Measurements from ENCODE around the gene CALD1.

The CALD1 gene

GRCh38 chr7:134932707-134933370, 153.4 kb downstream of the CALD1 start:
- DNase-seq, result no peak

GRCh38 chr7:134933460-134934068, 154.1 kb downstream of the CALD1 start:
- DNase-seq, result no peak

- peak in 3 of 4 experiments; percentile 23 to 55 (median 37) for DNase-seq
Observed at GRCh38 chr7:134935701-134936100, 156.3 kb downstream of the CALD1 start.

GRCh38 chr7:134936893-134937510, 157.6 kb downstream of the CALD1 start:
- no peak for DNase-seq

DNA sequence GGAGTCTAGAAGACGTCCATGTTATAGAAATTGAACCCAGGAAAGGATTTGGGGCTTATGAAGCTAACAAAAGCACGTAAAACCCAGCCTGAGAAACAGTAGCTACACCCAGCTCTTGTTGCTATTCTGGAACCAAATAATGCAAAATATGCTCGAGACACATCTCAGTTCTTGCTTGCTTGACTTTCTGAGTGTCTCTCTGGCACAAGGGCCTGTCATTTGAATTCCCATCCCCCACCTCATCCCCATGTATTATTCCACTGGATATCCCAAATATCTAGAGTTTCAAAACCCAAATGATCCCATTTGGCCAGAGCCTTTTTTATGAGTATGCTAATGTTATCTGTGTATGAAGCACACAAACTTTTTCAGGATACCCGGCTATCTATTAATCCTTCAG, 158.7 kb downstream of the CALD1 start:
- no peak for DNase-seq

DNA sequence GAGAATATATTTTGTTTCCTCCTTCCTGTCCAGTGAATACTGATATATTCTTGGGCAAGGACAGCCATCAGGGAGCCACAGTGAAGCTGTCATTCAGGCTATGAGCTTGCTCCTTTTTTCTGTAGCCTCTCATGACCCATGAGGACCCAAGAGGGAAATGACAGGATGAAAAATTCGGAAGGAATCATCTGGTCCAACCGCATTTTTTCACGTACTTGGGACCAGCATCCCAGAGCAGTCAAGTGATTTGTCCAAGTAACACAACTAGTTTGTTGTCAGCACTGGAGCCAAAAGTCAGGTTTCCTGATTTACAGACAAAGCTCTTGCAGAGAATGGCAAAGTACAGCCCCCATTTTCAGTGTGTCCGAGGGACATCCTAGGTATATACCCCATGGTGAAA, 159.7 kb downstream of the CALD1 start:
- DNase-seq, result no peak

DNA sequence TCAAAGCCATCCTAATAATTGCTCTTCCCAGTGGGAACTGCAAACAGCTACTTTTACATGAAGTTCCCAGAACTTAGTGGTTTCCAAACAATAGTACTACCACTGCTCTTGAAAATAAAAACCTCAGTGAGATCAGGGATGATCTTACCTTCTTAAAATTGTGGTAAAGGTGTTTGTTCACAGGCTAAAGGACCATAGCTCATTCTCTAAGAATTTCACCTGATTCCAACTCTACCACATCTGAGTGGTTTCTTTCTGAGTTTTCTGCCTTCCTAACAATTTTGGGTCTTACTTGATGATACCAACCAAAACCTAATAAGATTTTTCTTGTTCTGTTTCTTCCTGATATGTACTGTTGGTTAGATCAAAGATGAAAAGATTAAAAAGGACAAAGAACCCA, 161.3 kb downstream of the CALD1 start:
- no peak for DNase-seq

GRCh38 chr7:134941185-134941900, 161.9 kb downstream of the CALD1 start:
- DNase-seq, result no peak

DNA sequence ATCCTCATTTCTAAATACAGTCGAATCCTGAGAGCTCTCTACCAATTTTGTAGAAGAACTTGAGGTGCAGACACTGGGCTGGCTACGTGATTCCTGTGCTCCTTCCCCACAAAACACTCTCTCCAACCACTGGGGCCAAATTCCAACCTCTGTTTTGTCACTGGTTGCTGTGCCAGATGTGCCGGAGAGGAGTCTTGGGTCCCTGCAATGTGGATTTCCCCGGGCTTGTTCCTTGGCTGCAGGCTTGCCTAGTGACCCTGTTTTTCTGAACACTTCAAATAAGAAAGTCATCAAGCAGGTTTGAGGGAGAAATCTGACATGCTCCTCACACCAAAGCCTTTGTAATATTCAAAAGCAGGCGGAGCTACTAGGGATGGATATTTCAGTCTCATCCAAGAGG, 162.5 kb downstream of the CALD1 start:
- DNase-seq, result no peak

- no peak for DNase-seq
Observed at GRCh38 chr7:134942690-134943466, 163.4 kb downstream of the CALD1 start.

GRCh38 chr7:134943785-134944400, 164.5 kb downstream of the CALD1 start:
- peak; percentile 24 to 62 (median 52) for DNase-seq

DNA sequence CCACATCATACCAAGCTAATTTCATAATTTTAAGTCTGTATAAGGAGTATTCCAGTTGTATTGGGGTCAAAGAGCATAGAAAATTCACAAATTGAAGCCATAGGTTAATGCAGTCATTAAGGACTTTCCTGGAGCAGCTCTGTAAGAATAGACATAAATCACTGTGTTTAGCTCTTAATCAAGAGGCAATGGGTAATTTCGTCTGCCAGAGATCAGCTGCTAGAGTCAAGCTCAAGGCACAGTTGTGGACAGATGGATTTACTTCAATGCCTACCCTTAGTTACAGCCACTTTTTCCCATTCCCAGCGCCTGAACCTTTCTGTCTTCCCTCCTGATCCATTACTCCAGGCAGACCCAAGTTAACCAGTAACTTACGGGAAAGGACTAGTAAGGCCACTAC, 166.3 kb downstream of the CALD1 start:
- DNase-seq, result no peak

GRCh38 chr7:134946260-134946659, 166.8 kb downstream of the CALD1 start:
- DNase-seq, result peak; percentile 20 to 57 (median 38)

DNA sequence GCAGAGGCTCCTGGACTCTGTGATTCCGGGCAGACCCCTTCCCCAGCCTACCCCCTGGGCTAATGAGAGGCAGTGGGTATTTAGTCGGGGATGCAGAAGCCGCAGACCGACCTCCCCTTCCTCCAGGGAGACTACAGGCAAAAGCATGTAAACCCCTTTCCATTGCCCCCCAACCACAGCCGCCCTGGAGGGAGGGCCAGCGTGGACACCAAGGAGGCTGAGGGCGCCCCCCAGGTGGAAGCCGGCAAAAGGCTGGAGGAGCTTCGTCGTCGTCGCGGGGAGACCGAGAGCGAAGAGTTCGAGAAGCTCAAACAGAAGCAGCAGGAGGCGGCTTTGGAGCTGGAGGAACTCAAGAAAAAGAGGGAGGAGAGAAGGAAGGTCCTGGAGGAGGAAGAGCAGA, 167.9 kb downstream of the CALD1 start:
- no peak for DNase-seq

DNA sequence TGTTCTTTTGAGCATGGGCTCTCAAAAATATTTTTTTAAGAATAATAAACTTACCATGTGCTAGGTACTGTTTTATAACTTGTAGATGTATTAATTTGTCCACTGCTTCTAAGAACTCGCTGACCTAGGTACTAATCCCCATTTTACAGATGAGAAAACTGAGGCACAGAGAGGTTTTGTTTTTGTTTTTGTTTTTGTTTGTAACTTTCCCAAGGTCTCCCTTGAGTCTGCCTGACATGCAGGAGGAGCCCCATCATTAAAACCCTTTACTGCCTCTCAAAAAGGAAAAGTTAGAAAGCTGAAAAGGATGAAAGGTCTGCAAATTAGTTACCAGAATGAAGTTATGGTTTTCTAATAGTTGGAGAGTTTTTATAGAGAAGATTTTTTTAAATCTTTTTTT, 168.4 kb downstream of the CALD1 start:
- DNase-seq, result no peak

GRCh38 chr7:134948246-134948645, 168.8 kb downstream of the CALD1 start:
- no peak for DNase-seq

GRCh38 chr7:134948736-134949135, 169.3 kb downstream of the CALD1 start:
- no peak for DNase-seq

- no peak for DNase-seq
Observed at GRCh38 chr7:134949171-134949570, 169.7 kb downstream of the CALD1 start.

DNA sequence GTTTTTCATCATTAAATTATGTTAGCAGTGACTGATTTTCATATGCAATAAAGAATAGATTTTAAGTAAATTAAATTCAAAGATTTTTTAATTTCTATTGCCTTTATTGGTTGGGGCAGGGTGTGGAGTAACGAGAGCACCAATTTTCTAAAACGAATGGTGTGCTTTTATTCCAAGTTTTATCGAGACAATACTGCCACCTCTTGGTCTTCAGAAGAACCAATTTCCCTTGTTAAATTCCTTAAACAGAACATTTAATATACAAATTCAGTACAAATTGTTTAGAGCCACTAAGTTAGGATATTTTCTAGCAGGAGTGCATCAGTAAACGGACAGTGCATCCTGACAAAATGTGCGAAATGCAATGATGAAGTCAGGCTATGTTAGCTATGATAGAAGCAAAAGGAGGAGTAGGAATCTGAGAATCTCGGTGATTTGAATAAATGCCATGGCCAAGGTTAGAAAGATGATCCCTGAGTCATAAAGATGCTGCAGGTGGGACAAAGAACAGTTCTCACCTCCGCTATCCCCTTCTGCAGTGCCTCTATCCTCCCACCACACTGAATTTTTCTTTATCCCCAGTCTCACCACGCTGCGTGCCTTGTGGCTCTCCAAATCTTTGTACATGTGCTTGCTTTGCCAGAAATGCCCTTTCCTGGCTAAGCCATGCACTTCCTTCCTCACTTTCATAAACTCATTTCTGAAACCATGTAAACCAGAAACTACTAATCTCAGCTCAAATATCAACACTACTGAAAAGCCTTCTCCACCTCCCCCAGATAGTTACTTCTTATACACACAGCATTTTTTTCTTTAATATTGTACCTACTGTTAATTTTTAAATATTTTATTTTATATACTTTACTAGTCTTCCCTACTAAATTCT, 175.0 kb downstream of the CALD1 start:
- peak; percentile 24 to 71 (median 43) for DNase-seq

- no peak for DNase-seq
Observed at GRCh38 chr7:134957005-134957404, 177.6 kb downstream of the CALD1 start.

DNA sequence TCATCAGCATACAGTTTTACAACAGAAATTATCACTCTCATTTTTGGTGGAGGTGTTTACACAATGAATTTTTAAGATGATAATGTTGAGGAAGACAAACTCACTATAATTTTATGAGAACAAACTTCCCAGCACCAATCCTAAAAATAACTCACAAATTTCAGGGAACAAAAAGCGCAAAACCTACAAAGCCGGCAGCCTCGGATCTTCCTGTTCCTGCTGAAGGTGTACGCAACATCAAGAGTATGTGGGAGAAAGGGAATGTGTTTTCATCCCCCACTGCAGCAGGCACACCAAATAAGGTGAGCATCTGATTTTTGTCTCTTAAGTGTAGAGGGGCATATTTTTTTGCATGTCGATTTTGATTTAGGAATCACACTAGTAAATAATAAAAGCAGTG, 180.4 kb downstream of the CALD1 start:
- DNase-seq, result no peak
